Upper lobe of left lung (tissue), 6 donors: ENCODE data around the gene MAF. TPM values are rescaled to one million over a fixed set of nuclear protein-coding genes. Genes with fewer than 3 reads are reported as not detected.

Experiments used
- ATAC-seq, 2 donors: fragments of 200-7000 bp; cut with Tn5 transposase; one replicate each; pipeline ENCODE4 v1.9.1; 2022; ENCODE audit warnings: mild to moderate bottlenecking in 2 of 2, moderate library complexity in 2 of 2; ENCODE audit not compliant: low FRiP score in 2 of 2
- DNase-seq, 2 donors: peaks; one replicate each; pipeline ENCODE4 v3.0.0-alpha.2; 2019 to 2020
- H3K27ac ChIP-seq, 4 donors: fragments of 200-600 bp; sonication (generic); one replicate each; pipeline ENCODE4 v1.5.1; 2016 to 2019
- H3K27me3 ChIP-seq, 4 donors: fragments of 200-600 bp; sonication (generic); one replicate each; pipeline ENCODE4 v1.5.1; 2017 to 2019
- H3K36me3 ChIP-seq, 4 donors: fragments of 200-600 bp; sonication (generic); one replicate each; pipeline ENCODE4 v1.5.1; 2016 to 2019
- H3K4me1 ChIP-seq, 4 donors: fragments of 200-600 bp; sonication (generic); one replicate each; pipeline ENCODE4 v1.5.1; 2018 to 2019
- H3K4me3 ChIP-seq, 4 donors: fragments of 200-600 bp; sonication (generic); one replicate each; pipeline ENCODE4 v1.5.1; 2017 to 2019; ENCODE audit warnings: mild to moderate bottlenecking in 2 of 4, moderate library complexity in 1 of 4
- H3K9me3 ChIP-seq, 4 donors: fragments of 200-600 bp; sonication (generic); one replicate each; pipeline ENCODE4 v1.5.1; 2018 to 2019
- CTCF ChIP-seq, 6 experiments: fragments of 450-650 bp in 4 of 6; fragments of 200-600 bp in 2 of 6; sonication (generic) in 2 of 6; IDR thresholded peaks; one replicate each; pipeline ENCODE4 v1.5.1; 2016 to 2019; ENCODE audit warnings: antibody characterized with exemption in 6 of 6
- EP300 ChIP-seq, 4 donors: sonication (generic); formaldehyde crosslinking; IDR thresholded peaks; one replicate each; pipeline ENCODE4 v1.5.1; 2017; ENCODE audit warnings: antibody characterized with exemption in 4 of 4, control low read depth in 2 of 4
- POLR2A ChIP-seq, 4 donors: fragments of 450-650 bp; IDR thresholded peaks; one replicate each; pipeline ENCODE4 v1.5.1; 2016 to 2017; ENCODE audit warnings: antibody characterized with exemption in 4 of 4, mild to moderate bottlenecking in 2 of 4
- POLR2AphosphoS5 ChIP-seq, 2 donors: sonication (generic); formaldehyde crosslinking; IDR thresholded peaks; one replicate each; pipeline ENCODE4 v1.5.1; 2017; ENCODE audit warnings: antibody characterized with exemption in 2 of 2
- WGBS, 2 donors: methylation state at CpG; one replicate each; pipeline ENCODE4 v1.1.5; 2017 to 2018; 5-methylcytosine and 5-hydroxymethylcytosine counted together
- total RNA-seq, 6 donors: library from RNA; depleted of rRNA in 4 of 6; stranded (reverse); fragments of >200 nt in 4 of 6; gene quantifications; one replicate each; pipeline versions ENCODE4 v1.1.0 to v1.2.1, GENCODE V29; 2016 to 2021
- donor health status: DM: no; HTN: no; CAD: no; lungs with moderate emphysema.
- donor health status: DM: no; HTN: yes; CAD: no; lungs with severe emphysema.

The MAF gene
- total RNA-seq, 6 donors from 2014 or later, result 21.1 to 90.1 (median 57.4) TPM

DNA sequence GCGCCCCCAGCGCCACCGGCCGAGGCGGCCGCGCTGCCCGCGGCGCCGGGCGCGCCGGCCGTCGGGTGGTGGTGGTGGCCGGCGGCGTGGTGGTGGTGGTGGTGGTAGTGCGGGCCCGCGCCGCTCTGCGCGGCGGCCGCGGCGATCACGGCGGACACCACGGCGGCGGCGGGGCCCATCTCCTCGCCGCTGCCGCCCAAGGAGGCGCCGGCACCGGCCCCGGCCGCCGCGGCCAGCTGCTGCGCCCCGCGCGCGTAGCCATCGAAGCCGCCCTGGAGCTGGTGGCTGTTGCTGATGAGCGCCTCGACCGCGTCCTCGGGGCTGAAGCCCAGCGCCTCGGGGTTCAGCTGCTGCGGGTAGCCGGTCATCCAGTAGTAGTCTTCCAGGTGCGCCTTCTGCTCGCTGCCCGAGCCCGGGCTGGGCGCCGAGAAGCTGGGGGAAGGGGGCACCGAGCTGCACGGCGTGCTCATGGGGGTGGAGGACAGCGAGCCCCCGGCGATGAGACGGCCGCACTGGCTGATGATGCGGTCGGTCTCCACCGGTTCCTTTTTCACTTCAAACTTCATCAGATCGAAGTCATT, 1.2 kb downstream of the MAF start:
- Histone ChIP-seq H3K27me3 (no peaks in the 10 kb centered on the region), H3K9me3 (no peaks in the 10 kb centered on the region), H3K36me3 (no peaks in the 10 kb centered on the region), H3K27ac (peak overlapping the region; percentile 83 to 97 (median 95)), H3K4me1 (peaks cover 0 to 13% (median 4%) of the 10 kb centered on the region in 4 donors), H3K4me3 (peak overlapping the region; percentile 74 to 93 (median 84))
- DNase-seq (peak in 1 of 2 donors; percentile 90), ATAC-seq (no peak)
- 0% methylated on average over 22 of the region's 79 CpGs; no CpG with 5 or more reads in 1 of the 2 donors for WGBS, 2 donors
- TF ChIP-seq CTCF (IDR thresholded peaks at IDR 0.05) (no peak), POLR2A (IDR thresholded peaks at IDR 0.05) (no peak), POLR2AphosphoS5 (IDR thresholded peaks at IDR 0.05) (no peak), EP300 (IDR thresholded peaks at IDR 0.05) (no peak)

GRCh38 chr16:79598348-79599181, 2.0 kb downstream of the MAF start:
- peak in 1 of 2 donors; percentile 9 for TF ChIP-seq POLR2AphosphoS5 (IDR thresholded peaks at IDR 0.05)
- peak in 5 of 6 experiments; percentile 9 to 48 (median 33) for TF ChIP-seq CTCF (IDR thresholded peaks at IDR 0.05)
- peak in 1 of 4 donors; percentile 33 for TF ChIP-seq EP300 (IDR thresholded peaks at IDR 0.05)
- TF ChIP-seq POLR2A (IDR thresholded peaks at IDR 0.05), result no peak
- ATAC-seq (no peak), DNase-seq (peak; percentile 62 to 86)
- Histone ChIP-seq H3K4me3 (peak overlapping the region; percentile 56 to 93 (median 78)), H3K27ac (peak overlapping the region; percentile 78 to 96 (median 90)), H3K27me3 (no peaks in the 10 kb centered on the region), H3K9me3 (no peaks in the 10 kb centered on the region), H3K36me3 (no peaks in the 10 kb centered on the region), H3K4me1 (peaks cover 0 to 13% (median 4%) of the 10 kb centered on the region in 4 donors)
- WGBS, 2 donors, result 1 to 2% methylated on average over 8 to 37 of the region's 51 CpGs

DNA sequence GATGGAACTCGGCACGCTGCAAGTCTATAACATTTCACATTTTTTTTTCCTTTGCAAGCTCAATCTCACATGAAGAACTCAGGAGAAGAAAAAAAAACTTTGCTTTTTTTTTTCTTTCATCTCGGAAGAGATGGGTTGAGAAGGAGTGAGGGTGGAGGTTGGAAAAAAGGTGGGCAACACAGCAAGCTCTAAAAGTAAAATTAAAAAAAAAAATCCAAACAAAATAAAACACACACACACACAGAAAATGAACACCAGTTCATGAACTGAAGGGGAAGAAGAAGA, 2.5 kb downstream of the MAF start:
- ATAC-seq, result no peak
- no peaks in the 10 kb centered on the region for H3K36me3 ChIP-seq
- peaks cover 0 to 13% (median 4%) of the 10 kb centered on the region in 4 donors for H3K4me1 ChIP-seq
- H3K4me3 ChIP-seq, result peak overlapping the region; percentile 56 to 93 (median 78)
- DNase-seq, result no peak
- 42 to 52% methylated on average over 3 of the region's 3 CpGs for WGBS, 2 donors
- no peak for TF ChIP-seq CTCF (IDR thresholded peaks at IDR 0.05)
- TF ChIP-seq EP300 (IDR thresholded peaks at IDR 0.05), result no peak
- no peak for TF ChIP-seq POLR2AphosphoS5 (IDR thresholded peaks at IDR 0.05)
- no peak for TF ChIP-seq POLR2A (IDR thresholded peaks at IDR 0.05)
- peak overlapping the region; percentile 78 to 96 (median 90) for H3K27ac ChIP-seq
- H3K27me3 ChIP-seq, result no peaks in the 10 kb centered on the region
- no peaks in the 10 kb centered on the region for H3K9me3 ChIP-seq

DNA sequence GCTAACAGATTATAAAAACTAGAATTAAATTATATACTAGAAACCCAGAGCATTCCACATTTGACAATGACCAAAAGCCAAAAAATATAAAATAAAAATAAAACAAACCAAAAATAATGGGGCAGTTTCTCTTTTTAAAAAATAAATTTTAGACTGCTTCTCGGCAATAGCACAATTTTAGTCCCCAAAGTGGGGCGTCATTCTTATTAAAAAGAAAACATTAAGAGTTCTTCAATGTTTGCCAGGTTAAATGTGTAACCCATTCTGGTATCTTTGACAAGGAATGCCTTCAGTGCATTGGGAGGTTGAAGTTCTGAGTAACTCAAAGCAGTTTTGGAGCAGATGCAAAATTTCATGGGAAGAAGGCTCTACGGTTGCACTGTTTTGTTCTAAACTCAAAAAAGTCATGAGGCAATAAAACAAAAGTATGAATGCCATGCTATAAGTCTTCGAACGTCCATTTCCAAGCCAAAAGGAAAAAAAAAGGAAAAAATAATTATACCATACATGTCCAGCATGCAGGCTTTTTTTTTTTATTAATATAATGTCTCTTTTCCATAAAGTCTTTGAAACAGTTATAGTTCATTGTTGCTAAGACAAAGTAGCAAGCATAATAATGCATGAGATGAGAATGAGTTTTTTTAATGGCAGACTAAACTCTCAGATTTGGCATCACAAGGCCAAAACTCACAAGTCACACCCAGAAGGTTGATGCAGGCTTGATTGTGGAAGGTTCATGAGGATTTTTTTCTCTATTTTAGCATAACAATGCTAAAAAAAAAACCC, 3.1 kb downstream of the MAF start:
- H3K9me3 ChIP-seq, result no peaks in the 10 kb centered on the region
- ATAC-seq (no peak), DNase-seq (no peak)
- TF ChIP-seq CTCF (IDR thresholded peaks at IDR 0.05) (no peak), EP300 (IDR thresholded peaks at IDR 0.05) (no peak), POLR2AphosphoS5 (IDR thresholded peaks at IDR 0.05) (no peak), POLR2A (IDR thresholded peaks at IDR 0.05) (no peak)
- no peaks in the 10 kb centered on the region for H3K36me3 ChIP-seq
- peak overlapping the region; percentile 78 to 96 (median 90) for H3K27ac ChIP-seq
- H3K27me3 ChIP-seq, result no peaks in the 10 kb centered on the region
- peaks cover 0 to 16% (median 3%) of the 10 kb centered on the region in 4 donors for H3K4me1 ChIP-seq
- WGBS, 2 donors, result 48 to 55% methylated on average over 5 of the region's 5 CpGs
- peak overlapping the region; percentile 38 to 93 (median 78) for H3K4me3 ChIP-seq
